Osteoblast (primary cell): ENCODE results near the gene HEMGN. TPM values are rescaled to one million over a fixed set of nuclear protein-coding genes. Genes with fewer than 3 reads are reported as not detected.

Source experiments
- DNase-seq: peaks from one replicate; pipeline ENCODE4 v3.0.0; 2011; ENCODE audit warnings: low spot score, mixed read lengths; ENCODE audit not compliant: insufficient read length; ENCODE audit errors: missing footprints
- H2AFZ ChIP-seq: 2 replicates; pipeline ENCODE4 v1.6.0; 2011; ENCODE audit warnings: mild to moderate bottlenecking, low read length
- H3K27ac ChIP-seq: 2 replicates; pipeline ENCODE4 v1.5.1; 2011; ENCODE audit warnings: mild to moderate bottlenecking, low read depth, low read length, moderate library complexity
- H3K27me3 ChIP-seq: 2 replicates; pipeline ENCODE4 v1.6.0; 2012; ENCODE audit warnings: mild to moderate bottlenecking, control low read depth, inconsistent platforms, low read length, moderate library complexity; ENCODE audit not compliant: insufficient read depth
- H3K36me3 ChIP-seq: 2 replicates; pipeline ENCODE4 v1.5.1; 2011; ENCODE audit warnings: mild to moderate bottlenecking, low read length, control low read depth, moderate library complexity; ENCODE audit not compliant: insufficient read depth
- H3K4me1 ChIP-seq: 2 replicates; pipeline ENCODE4 v1.5.1; 2011; ENCODE audit warnings: mild to moderate bottlenecking, low read length, control low read depth, moderate library complexity; ENCODE audit not compliant: insufficient read depth
- H3K4me2 ChIP-seq: 2 replicates; pipeline ENCODE4 v1.6.0; 2011; ENCODE audit warnings: mild to moderate bottlenecking, low read length; ENCODE audit not compliant: insufficient read depth
- H3K4me3 ChIP-seq: fragments of 200-600 bp; sonication (generic); 3 replicates; pipeline ENCODE4 v1.5.1; 2012; ENCODE audit warnings: mild to moderate bottlenecking, low read length, inconsistent platforms; ENCODE audit not compliant: insufficient read depth
- H3K79me2 ChIP-seq: 2 replicates; pipeline ENCODE4 v1.6.0; 2012; ENCODE audit warnings: mild to moderate bottlenecking, low read length, control low read depth, inconsistent platforms; ENCODE audit not compliant: insufficient read depth
- H3K9me3 ChIP-seq: 2 replicates; pipeline ENCODE4 v1.5.1; 2011; ENCODE audit warnings: low read depth, low read length, control low read depth
- H4K20me1 ChIP-seq: 2 replicates; pipeline ENCODE4 v1.6.0; 2012; ENCODE audit warnings: mild to moderate bottlenecking, low read length, control low read depth; ENCODE audit not compliant: insufficient read depth
- CTCF ChIP-seq: IDR thresholded peaks from 2 replicates; pipeline ENCODE4 v1.5.1; 2011; ENCODE audit warnings: mild to moderate bottlenecking, low read depth, low read length, moderate library complexity; ENCODE audit errors: extremely low read depth
- total RNA-seq: library from RNA; depleted of rRNA; stranded (reverse); fragments of >200 nt; gene quantifications from 2 replicates; pipeline ENCODE4 v1.2.3, GENCODE V29; 2012

Gene HEMGN
- total RNA-seq, 1 donor: not detected

GRCh38 chr9:97908705-97909104 lies 29.3 kb downstream of the HEMGN start:
- Histone ChIP-seq H3K4me2 (no peak overlapping the region), H3K9me3 (no peaks in the 10 kb centered on the region), H3K36me3 (peaks cover 13% of the 10 kb centered on the region), H3K79me2 (peaks cover 4% of the 10 kb centered on the region), H3K4me3 (no peak overlapping the region), H2AFZ (no peak overlapping the region), H3K27me3 (no peaks in the 10 kb centered on the region), H4K20me1 (peaks cover 3% of the 10 kb centered on the region), H3K27ac (no peak overlapping the region), H3K4me1 (peaks cover 2% of the 10 kb centered on the region)
- TF ChIP-seq CTCF: no peak
- no peak for DNase-seq

GRCh38 chr9:97907632-97908031 lies 30.3 kb downstream of the HEMGN start:
- peaks cover 4% of the 10 kb centered on the region for H3K79me2 ChIP-seq
- peaks cover 10% of the 10 kb centered on the region for H3K36me3 ChIP-seq
- H3K4me1 ChIP-seq: peaks cover 2% of the 10 kb centered on the region
- no peak overlapping the region for H3K4me2 ChIP-seq
- H3K27ac ChIP-seq: no peak overlapping the region
- H3K4me3 ChIP-seq: no peak overlapping the region
- TF ChIP-seq CTCF: no peak
- H3K27me3 ChIP-seq: no peaks in the 10 kb centered on the region
- DNase-seq: no peak
- peaks cover 3% of the 10 kb centered on the region for H4K20me1 ChIP-seq
- H2AFZ ChIP-seq: no peak overlapping the region
- H3K9me3 ChIP-seq: no peaks in the 10 kb centered on the region

- Histone ChIP-seq H2AFZ (no peak overlapping the region), H4K20me1 (peaks cover 3% of the 10 kb centered on the region), H3K4me3 (no peak overlapping the region), H3K4me2 (no peak overlapping the region), H3K27ac (no peak overlapping the region), H3K36me3 (peaks cover 6% of the 10 kb centered on the region), H3K27me3 (no peaks in the 10 kb centered on the region), H3K4me1 (peaks cover 2% of the 10 kb centered on the region), H3K79me2 (peaks cover 4% of the 10 kb centered on the region), H3K9me3 (no peaks in the 10 kb centered on the region)
- TF ChIP-seq CTCF: no peak
- DNase-seq: no peak
Observed at GRCh38 chr9:97907046-97907445, 30.9 kb downstream of the HEMGN start.

- peak; percentile 70 for DNase-seq
- Histone ChIP-seq H2AFZ (no peak overlapping the region), H3K36me3 (no peaks in the 10 kb centered on the region), H3K79me2 (peaks cover 4% of the 10 kb centered on the region), H3K4me1 (peaks cover 2% of the 10 kb centered on the region), H3K4me2 (no peak overlapping the region), H3K27me3 (no peaks in the 10 kb centered on the region), H4K20me1 (peaks cover 3% of the 10 kb centered on the region), H3K27ac (peak overlapping the region; percentile 38), H3K9me3 (no peaks in the 10 kb centered on the region), H3K4me3 (no peak overlapping the region)
- no peak for TF ChIP-seq CTCF
Observed at GRCh38 chr9:97906236-97906831, 31.6 kb downstream of the HEMGN start.
